Vagina (tissue), 2 donors: Measurements from ENCODE around the gene VRTN.

ENCODE experiments used
- CTCF ChIP-seq, 3 experiments: fragments of 450-650 bp in 2 of 3; fragments of 200-600 bp in 1 of 3; sonication (generic) in 1 of 3; IDR thresholded peaks; one replicate each; pipeline ENCODE4 v1.5.1; 2017 to 2019; ENCODE audit warnings: antibody characterized with exemption in 3 of 3, mild to moderate bottlenecking in 2 of 3, moderate library complexity in 2 of 3
- POLR2A ChIP-seq, 2 donors: fragments of 450-650 bp; IDR thresholded peaks; one replicate each; pipeline ENCODE4 v1.6.1; 2017; ENCODE audit warnings: antibody characterized with exemption in 2 of 2, mild to moderate bottlenecking in 2 of 2, moderate library complexity in 2 of 2

GRCh38 chr14:74312161-74312560 lies 36.1 kb upstream of the VRTN start:
- no peak for TF ChIP-seq POLR2A (IDR thresholded peaks at IDR 0.05)
- no peak for TF ChIP-seq CTCF (IDR thresholded peaks at IDR 0.05)
